BJ (cell line): ENCODE data around the gene FCHSD2. TPM values are rescaled to one million over a fixed set of nuclear protein-coding genes. Genes with fewer than 3 reads are reported as not detected.

Experiments
- CTCF ChIA-PET: fragments of 350-600 bp; formaldehyde crosslinking; extraction: SDS; loops from one replicate; lab custom pipeline; 2021; ENCODE audit warnings: antibody characterized with exemption, inconsistent platforms; lab: Yijun Ruan, JAX
- POLR2A ChIA-PET: fragments of 300-600 bp; sonication (Branson Sonifier 250); formaldehyde crosslinking; extraction: SDS; loops from one replicate; lab custom pipeline; 2021; ENCODE audit warnings: antibody characterized with exemption; lab: Charles Lee
- DNase-seq: peaks from one replicate; pipeline ENCODE4 v3.0.0-alpha.2; 2011; ENCODE audit warnings: low read depth
- H3K27me3 ChIP-seq: 2 replicates; pipeline ENCODE4 v1.6.0; 2011; ENCODE audit warnings: low read length; ENCODE audit not compliant: control insufficient read depth, insufficient read depth
- H3K36me3 ChIP-seq: 2 replicates; pipeline ENCODE4 v1.5.1; 2011; ENCODE audit warnings: low read length; ENCODE audit not compliant: control insufficient read depth, insufficient read depth
- H3K4me3 ChIP-seq: 2 replicates; pipeline ENCODE4 v1.5.1; 2011; ENCODE audit warnings: low read depth, mild to moderate bottlenecking, control low read depth, low read length
- CTCF ChIP-seq: IDR thresholded peaks from 2 replicates; pipeline ENCODE4 v1.5.1; 2011; ENCODE audit warnings: low read depth, mild to moderate bottlenecking, control low read depth, inconsistent platforms, low read length, moderate library complexity; ENCODE audit not compliant: insufficient read depth
- polyA plus RNA-seq: library from polyadenylated mRNA; depleted of rRNA; stranded (reverse); fragments of >200 nt; gene quantifications from 2 replicates; pipeline ENCODE4 v1.2.3, GENCODE V29; 2011

The FCHSD2 gene
- polyA plus RNA-seq, 1 experiment, result 24.9 TPM

GRCh38 chr11:73040046-73040445 is 102.1 kb downstream of the FCHSD2 start:
- ChIA-PET POLR2A (no interaction called here), CTCF (no interaction called here)

GRCh38 chr11:73034777-73035176 is 107.3 kb downstream of the FCHSD2 start:
- no peaks in the 10 kb centered on the region for H3K36me3 ChIP-seq
- POLR2A ChIA-PET, result no interaction called here
- no peak overlapping the region for H3K4me3 ChIP-seq
- no peaks in the 10 kb centered on the region for H3K27me3 ChIP-seq
- DNase-seq, result no peak
- CTCF ChIA-PET, result no interaction called here
- TF ChIP-seq CTCF, result no peak

More at GRCh38 chr11:73040046-73040445, 102.1 kb downstream of the FCHSD2 start:
- TF ChIP-seq CTCF, result no peak
- Histone ChIP-seq H3K27me3 (no peaks in the 10 kb centered on the region), H3K36me3 (no peaks in the 10 kb centered on the region), H3K4me3 (no peak overlapping the region)
- no peak for DNase-seq

GRCh38 chr11:73034331-73034730 is 107.8 kb downstream of the FCHSD2 start:
- no peak for DNase-seq
- Histone ChIP-seq H3K36me3 (no peaks in the 10 kb centered on the region), H3K4me3 (no peak overlapping the region), H3K27me3 (no peaks in the 10 kb centered on the region)
- ChIA-PET CTCF (no interaction called here), POLR2A (no interaction called here)
- no peak for TF ChIP-seq CTCF

- H3K4me3 ChIP-seq, result no peak overlapping the region
- H3K36me3 ChIP-seq, result no peaks in the 10 kb centered on the region
- ChIA-PET CTCF (no interaction called here), POLR2A (no interaction called here)
- H3K27me3 ChIP-seq, result no peaks in the 10 kb centered on the region
- TF ChIP-seq CTCF, result no peak
- DNase-seq, result no peak
These were observed 112.0 kb downstream of the FCHSD2 start for GRCh38 chr11:73030130-73030529.

- ChIA-PET CTCF (no interaction called here), POLR2A (no interaction called here)
- no peak for TF ChIP-seq CTCF
- DNase-seq, result no peak
- Histone ChIP-seq H3K4me3 (no peak overlapping the region), H3K27me3 (no peaks in the 10 kb centered on the region), H3K36me3 (no peaks in the 10 kb centered on the region)
These were observed 112.7 kb downstream of the FCHSD2 start for GRCh38 chr11:73029403-73029802.
